HepG2 (cell line): Measurements from ENCODE around the gene CISD1. TPM values are rescaled to one million over a fixed set of nuclear protein-coding genes. Genes with fewer than 3 reads are reported as not detected.
A peak's percentile ranks its signal among the peaks of the same experiment; 100 is the strongest.

Experiments
- ATAC-seq: fragments of 200-7000 bp; cut with Tn5 transposase; 3 replicates; pipeline ENCODE4 v1.9.1; 2020; ENCODE audit warnings: mild to moderate bottlenecking, moderate library complexity
- BruUV-seq: library from RNA; stranded (reverse); fragments of 400-500 nt; replicated peaks from 2 replicates; lab custom pipeline; 2021; lab: Mats Ljungman, UMichigan
- CTCF ChIA-PET: fragments of 300-600 bp; formaldehyde crosslinking; extraction: SDS; loops from one replicate; lab custom pipeline; 2021; ENCODE audit warnings: low total read pairs, inconsistent platforms, low intra/inter-chr PET ratio; lab: Yijun Ruan, JAX
- POLR2A ChIA-PET: fragments of 350-600 bp; sonication (Branson Sonifier 250); formaldehyde crosslinking; loops from one replicate; lab custom pipeline; 2020; ENCODE audit warnings: antibody characterized with exemption, inconsistent platforms; lab: Yijun Ruan, JAX
- DNase-seq: peaks from one replicate; pipeline ENCODE4 v3.0.0-alpha.2; 2015; ENCODE audit warnings: low spot score
- FAIRE-seq: peaks from 3 replicates; lab custom pipeline; 2011; peaks lifted over from hg19 to GRCh38; lab: Jason Lieb, UNC
- H2AFZ ChIP-seq: one replicate; pipeline ENCODE4 v1.6.1; 2011; ENCODE audit warnings: low read length, inconsistent platforms
- H3K27ac ChIP-seq: fragments of 300-600 bp; 3 replicates; pipeline ENCODE4 v1.8.0; 2011; ENCODE audit warnings: mixed run types, mild to moderate bottlenecking, mixed read lengths, low read length, inconsistent platforms; ENCODE audit not compliant: insufficient read depth; ENCODE audit errors: extremely low read length
- H3K27me3 ChIP-seq, 2 experiments: fragments of 200-600 bp in 1 of 2; 2 replicates in 1 of 2; 3 replicates in 1 of 2; pipeline versions ENCODE4 v1.6.0 to v1.8.0; 2011; ENCODE audit warnings: low read length in 2 of 2, mild to moderate bottlenecking in 2 of 2, moderate library complexity in 2 of 2, inconsistent platforms in 1 of 2; ENCODE audit not compliant: insufficient read depth in 2 of 2, control insufficient read depth in 1 of 2
- H3K36me3 ChIP-seq, 2 experiments: fragments of 200-600 bp in 1 of 2; replicated peaks in 1 of 2; 2 replicates in 1 of 2; 3 replicates in 1 of 2; pipeline versions ENCODE4 v1.5.1 to v1.8.0; 2011; ENCODE audit warnings: low read length in 2 of 2, inconsistent platforms in 1 of 2; ENCODE audit not compliant: insufficient read depth in 2 of 2, control insufficient read depth in 1 of 2
- H3K4me1 ChIP-seq: 2 replicates; pipeline ENCODE4 v1.5.1; 2012; ENCODE audit warnings: low read length, inconsistent platforms; ENCODE audit not compliant: insufficient read depth
- H3K4me2 ChIP-seq: 2 replicates; pipeline ENCODE4 v1.6.0; 2011; ENCODE audit warnings: low read depth, low read length, inconsistent platforms
- H3K4me3 ChIP-seq, 3 experiments: fragments of 200-600 bp in 1 of 3; sonication (generic), shearing (Covaris generic) in 1 of 3; replicated peaks in 1 of 3; 2 replicates each; pipeline ENCODE4 v1.5.1; 2011 to 2016; ENCODE audit warnings: low read length in 3 of 3, inconsistent platforms in 2 of 3, low read depth in 2 of 3, mild to moderate bottlenecking in 2 of 3, control low read depth in 1 of 3, mixed read lengths in 1 of 3; ENCODE audit not compliant: insufficient read depth in 1 of 3
- H3K79me2 ChIP-seq: one replicate; pipeline ENCODE4 v1.6.1; 2011; ENCODE audit warnings: low read length, inconsistent platforms; ENCODE audit not compliant: insufficient read depth
- H3K9ac ChIP-seq: 2 replicates; pipeline ENCODE4 v1.6.0; 2011; ENCODE audit warnings: mild to moderate bottlenecking, low read depth, low read length, inconsistent platforms; ENCODE audit not compliant: insufficient read depth
- H3K9me3 ChIP-seq: 2 replicates; pipeline ENCODE4 v1.5.1; 2012; ENCODE audit warnings: mild to moderate bottlenecking, low read length
- H4K20me1 ChIP-seq: 2 replicates; pipeline ENCODE4 v1.6.0; 2011; ENCODE audit warnings: inconsistent platforms, mild to moderate bottlenecking, low read length, moderate library complexity; ENCODE audit not compliant: insufficient read depth
- ATF7 ChIP-seq, 2 experiments: fragments of 450-650 bp in 1 of 2; sonication (generic) in 1 of 2; formaldehyde crosslinking in 1 of 2; IDR thresholded peaks; 2 replicates each; pipeline versions ENCODE4 v1.4.0 to v1.6.1; 2016 to 2020; ENCODE audit warnings: antibody characterized with exemption in 1 of 2, mild to moderate bottlenecking in 1 of 2, missing genetic modification reagents in 1 of 2
- CREM ChIP-seq, 2 experiments: sonication (generic) in 1 of 2; formaldehyde crosslinking in 1 of 2; IDR thresholded peaks; 2 replicates each; pipeline versions ENCODE4 v1.4.0 to v1.6.1; 2016 to 2020; ENCODE audit warnings: antibody characterized with exemption in 1 of 2, mild to moderate bottlenecking in 1 of 2, missing genetic modification reagents in 1 of 2
- FOXA3 ChIP-seq: IDR thresholded peaks from 2 replicates; pipeline ENCODE4 v1.6.1; 2016; ENCODE audit warnings: missing genetic modification reagents, missing compliant biosample characterization
- HINFP ChIP-seq: sonication (generic); formaldehyde crosslinking; IDR thresholded peaks from 2 replicates; pipeline ENCODE4 v1.4.0; 2020; ENCODE audit warnings: low read depth, mild to moderate bottlenecking, missing genetic modification reagents
- MBNL3 ChIP-seq: fragments of 250-450 bp; sonication (Bioruptor Pico); conservative IDR thresholded peaks from 2 replicates; pipeline ENCODE4 v1.8.0; 2022; ENCODE audit warnings: mild to moderate bottlenecking, inconsistent platforms
- MTA1 ChIP-seq: sonication (generic); formaldehyde crosslinking; IDR thresholded peaks from 2 replicates; pipeline ENCODE4 v1.4.0; 2020; ENCODE audit warnings: missing genetic modification reagents, mild to moderate bottlenecking, borderline replicate concordance
- MYPOP ChIP-seq: sonication (generic); formaldehyde crosslinking; IDR thresholded peaks from 2 replicates; pipeline ENCODE4 v1.8.1; 2023; ENCODE audit warnings: mild to moderate bottlenecking, moderate library complexity, missing genetic modification reagents
- POLR2AphosphoS5 ChIP-seq: IDR thresholded peaks from 2 replicates; pipeline ENCODE4 v1.6.1; 2012; ENCODE audit warnings: low read depth, low read length
- THRA ChIP-seq: sonication (generic); formaldehyde crosslinking; IDR thresholded peaks from 2 replicates; pipeline ENCODE4 v1.4.0; 2020; ENCODE audit warnings: missing genetic modification reagents, borderline replicate concordance
- THYN1 ChIP-seq: sonication (generic); formaldehyde crosslinking; IDR thresholded peaks from 2 replicates; pipeline ENCODE4 v1.8.1; 2023; ENCODE audit warnings: low read depth, mild to moderate bottlenecking, moderate library complexity, missing genetic modification reagents, borderline replicate concordance
- TMF1 ChIP-seq: sonication (generic); formaldehyde crosslinking; IDR thresholded peaks from 2 replicates; pipeline ENCODE4 v1.8.1; 2022; ENCODE audit warnings: low read depth, missing genetic modification reagents
- ZFP37 ChIP-seq: sonication (generic); formaldehyde crosslinking; IDR thresholded peaks from 2 replicates; pipeline ENCODE4 v1.4.0; 2020; ENCODE audit warnings: missing genetic modification reagents, borderline replicate concordance
- ZIK1 ChIP-seq: sonication (generic); formaldehyde crosslinking; IDR thresholded peaks from 2 replicates; pipeline ENCODE4 v1.5.0; 2020; ENCODE audit warnings: mild to moderate bottlenecking, low read depth, missing genetic modification reagents, borderline replicate concordance
- ZNF30 ChIP-seq: sonication (generic); formaldehyde crosslinking; IDR thresholded peaks from 2 replicates; pipeline ENCODE4 v1.5.0; 2020; ENCODE audit warnings: mild to moderate bottlenecking, missing genetic modification reagents
- ZNF350 ChIP-seq: sonication (generic); formaldehyde crosslinking; IDR thresholded peaks from 2 replicates; pipeline ENCODE4 v1.4.0; 2020; ENCODE audit warnings: mild to moderate bottlenecking, low read depth, missing genetic modification reagents, borderline replicate concordance
- ZNF382 ChIP-seq: sonication (generic); formaldehyde crosslinking; IDR thresholded peaks from 2 replicates; pipeline ENCODE4 v1.5.0; 2020; ENCODE audit warnings: missing genetic modification reagents, mild to moderate bottlenecking, borderline replicate concordance
- ZNF7 ChIP-seq: IDR thresholded peaks from 2 replicates; pipeline ENCODE4 v1.6.1; 2016; ENCODE audit warnings: missing biosample characterization, missing genetic modification reagents
- ZNF724P ChIP-seq: sonication (generic); formaldehyde crosslinking; IDR thresholded peaks from 2 replicates; pipeline ENCODE4 v1.8.0; 2022; ENCODE audit warnings: missing genetic modification reagents, borderline replicate concordance
- ZNF883 ChIP-seq: sonication (generic); formaldehyde crosslinking; IDR thresholded peaks from 2 replicates; pipeline ENCODE4 v1.5.1; 2020; ENCODE audit warnings: mild to moderate bottlenecking, missing genetic modification reagents; ENCODE audit errors: not compliant biosample characterization
- WGBS: methylation state at CpG from one replicate; pipeline ENCODE4 v1.1.6; 2017; ENCODE audit warnings: low lambda C conversion rate; 5-methylcytosine and 5-hydroxymethylcytosine counted together
- in situ Hi-C: cut with HindIII; loops from 2 replicates; pipeline ENCODE4 v1.10.0; 2017; ENCODE audit warnings: low pct_unique_long_range_greater_than_20kb; ENCODE audit not compliant: extremely low pct_ligation_motif_present
- intact Hi-C: fragments of 100-400 bp; cut with micrococcal nuclease; formaldehyde crosslinking; loops from one replicate; pipeline ENCODE4 v1.10.0; 2022; ENCODE audit not compliant: unreplicated experiment
- polyA plus RNA-seq, 8 experiments: library from polyadenylated mRNA; depleted of rRNA in 3 of 8; stranded (reverse) in 7 of 8; unstranded in 1 of 8; fragments of >200 nt; fragmentation: Illumina TruSeq in 4 of 8; extraction: Trizol in 4 of 8; gene quantifications; 2 replicates each; pipeline versions ENCODE4 v1.2.1 to v1.2.3, GENCODE V29; 2011 to 2016; ENCODE audit warnings: low read depth in 4 of 8, missing spikeins in 1 of 8, mixed read lengths in 1 of 8; ENCODE audit not compliant: insufficient read depth in 1 of 8
- total RNA-seq, 5 experiments: library from RNA; depleted of rRNA; stranded (reverse); fragments of >200 nt; fragmentation: Illumina TruSeq; extraction: Trizol; gene quantifications; 2 replicates each; pipeline ENCODE4 v1.2.3, GENCODE V29; 2016; ENCODE audit warnings: low read depth in 1 of 5

CISD1 gene
- total and polyA plus RNA-seq, 2 of the 13 experiments (the other 11 are each of a cell fraction or from before 2014, with no cell fraction given), result 63.4 to 78.9 TPM

GRCh38 chr10:58267713-58268453, 1.1 kb upstream of the CISD1 start, which contains the start of gene IPMK:
Gene IPMK, minus strand, starts transcription at chr10:58267894. Its CDS starts 283 bp downstream, at chr10:58267611.
- FAIRE-seq, result no peak
- no TSS peak for BruUV-seq
- H3K4me2 ChIP-seq, result peak within 1 kb of the TSS; percentile 97
- peak; percentile 84 for DNase-seq
- peak; percentile 78 for ATAC-seq
- ChIA-PET CTCF (no interaction called here), POLR2A (interaction anchor here (1.0 to 3.9 kb wide), 5 partner anchors 27 to 1640 kb away, joined by 3 to 33 read pairs (median 3); partner anchors contain the start of gene PHYHIPL)
- H3K9ac ChIP-seq, result peak within 1 kb of the TSS; percentile 89
- peaks cover 8% of the 10 kb centered on the region; the same call in 1 of the 2 replicates for H4K20me1 ChIP-seq
- in situ Hi-C loops, result no loop called here
- peaks cover 70% of the 10 kb centered on the region for H3K79me2 ChIP-seq
- peak within 1 kb of the TSS; percentile 74 to 88 (median 83) for H3K4me3 ChIP-seq
- 5% methylated on average over 16 of the region's 76 CpGs for WGBS
- peak within 1 kb of the TSS; percentile 92 for H3K27ac ChIP-seq
- no peaks in the 10 kb centered on the region; a peak in 1 of 5 replicates for H3K27me3 ChIP-seq
- no peaks in the 10 kb centered on the region for H3K9me3 ChIP-seq
- peak within 1 kb of the TSS; percentile 80 for H2AFZ ChIP-seq
- H3K36me3 ChIP-seq, result 0 out of 5 replicates have a peak, but pooled peaks cover 0 to 2% of the 10 kb centered on the region in 2 experiments
- intact Hi-C loops, result loop anchor here (2.0 to 5.0 kb wide), 2 partner anchors 51 to 67 kb away; partner anchors contain the start of gene UBE2D1
- peaks cover 43% of the 10 kb centered on the region for H3K4me1 ChIP-seq
- 0 out of 2 replicates have a peak, but pooled peaks have one; percentile 7 for TF ChIP-seq CREM (IDR thresholded peaks at IDR 0.05)
- TF ChIP-seq CREM (CRISPR knock-in tag; IDR thresholded peaks at IDR 0.05), result no peak
- no peak for TF ChIP-seq MYPOP
- peak; percentile 66; the same call in 1 of the 2 replicates for TF ChIP-seq ZNF724P (CRISPR knock-in tag)
- no peak for TF ChIP-seq TMF1 (CRISPR knock-in tag)
- TF ChIP-seq ZIK1 (CRISPR knock-in tag), result peak; percentile 75; the same call in 1 of the 2 replicates
- no peak for TF ChIP-seq HINFP (CRISPR knock-in tag)
- peak; percentile 13; the same call in 1 of the 2 replicates for TF ChIP-seq FOXA3 (CRISPR knock-in tag)
- TF ChIP-seq ZNF30, result no peak
- no peak for TF ChIP-seq MTA1 (CRISPR knock-in tag)
- TF ChIP-seq THYN1, result no peak
- TF ChIP-seq THRA (CRISPR knock-in tag), result no peak
- no peak for TF ChIP-seq ATF7 (IDR thresholded peaks at IDR 0.05)
- TF ChIP-seq ATF7 (CRISPR knock-in tag; IDR thresholded peaks at IDR 0.05), result no peak
- no peak for TF ChIP-seq ZNF7 (CRISPR knock-in tag)
- no peak for TF ChIP-seq ZNF883 (CRISPR knock-in tag)
- peak; percentile 53 for TF ChIP-seq POLR2AphosphoS5
- TF ChIP-seq ZFP37 (CRISPR knock-in tag), result 0 out of 2 replicates have a peak, but pooled peaks have one; percentile 26
- no peak for TF ChIP-seq ZNF350 (CRISPR knock-in tag)
- TF ChIP-seq MBNL3 (CRISPR knock-in tag), result no peak
- TF ChIP-seq ZNF382 (CRISPR knock-in tag), result no peak
